Activated CD8-positive, alpha-beta memory T cell treated with anti-CD3 and anti-CD28 coated beads for 48 hours (primary cell): ENCODE data around the gene IRX5.
A peak's percentile ranks its signal among the peaks of the same experiment; 100 is the strongest.

Experiments
- DNase-seq, 3 experiments: peaks; one replicate each; pipeline ENCODE4 v3.0.0-alpha.2; 2020; ENCODE audit warnings: low read depth in 2 of 3, low spot score in 2 of 3

The IRX5 gene

DNA sequence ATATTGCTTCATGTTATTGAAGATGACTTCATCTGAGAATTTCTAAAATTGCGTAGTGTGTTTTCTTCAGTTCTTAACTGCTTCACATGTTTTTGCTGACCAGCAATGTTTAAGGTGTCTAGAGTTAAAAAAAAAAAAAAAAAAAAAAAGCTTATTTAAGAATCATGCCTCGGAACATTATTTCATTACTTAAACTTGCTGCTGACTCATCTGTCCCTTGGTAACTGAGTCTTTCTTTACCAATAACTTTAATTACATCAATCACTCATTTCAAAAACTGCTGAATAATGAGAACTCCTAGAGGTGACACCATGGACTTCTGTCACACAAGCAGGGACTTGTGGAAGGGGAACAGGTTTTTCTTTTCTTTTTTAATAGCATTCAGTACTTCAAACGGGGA, 16.2 kb downstream of the IRX5 start:
- DNase-seq = no peak

GRCh38 chr16:54947616-54948015, 17.0 kb downstream of the IRX5 start:
- no peak for DNase-seq

DNA sequence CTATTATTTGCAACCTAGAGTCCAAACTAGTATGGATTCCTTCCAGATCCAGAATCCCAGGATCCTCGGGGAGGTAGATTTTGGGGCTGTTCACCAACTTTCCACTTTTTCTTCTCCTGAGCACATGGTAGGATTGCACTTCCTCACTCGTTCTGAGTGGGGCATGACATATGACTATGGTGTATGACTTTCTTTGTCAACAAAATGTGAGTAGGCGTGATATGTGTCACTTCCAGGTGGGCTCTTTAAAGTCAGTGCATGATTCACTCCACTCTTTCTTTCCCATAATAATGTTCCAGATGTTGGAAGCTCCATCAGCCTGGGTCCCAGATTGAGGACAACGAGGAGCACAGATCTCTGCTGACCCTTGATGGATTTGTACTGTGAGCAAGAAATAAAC, 21.5 kb downstream of the IRX5 start:
- DNase-seq = no peak

- no peak for DNase-seq
Observed at GRCh38 chr16:54953461-54953860, 22.8 kb downstream of the IRX5 start.

DNA sequence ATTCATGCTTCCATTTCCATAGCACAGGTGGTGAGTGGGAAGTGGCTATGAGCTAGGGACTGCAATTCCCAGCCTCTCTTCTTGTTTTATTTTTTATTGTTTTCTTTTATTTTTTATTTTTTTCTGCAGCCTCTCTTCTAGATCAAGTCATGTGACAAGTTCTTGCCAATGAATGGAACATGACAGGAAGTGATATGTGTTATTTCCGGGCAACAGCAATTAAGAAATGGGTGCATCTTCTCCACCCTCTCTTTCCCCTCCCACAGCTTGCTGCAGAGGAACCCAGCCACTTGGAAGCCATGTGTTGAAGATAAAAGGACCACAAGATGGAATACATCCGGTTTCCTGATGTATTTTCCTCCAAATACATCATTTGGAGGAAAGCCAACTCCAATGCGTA, 23.6 kb downstream of the IRX5 start:
- DNase-seq = no peak

DNA sequence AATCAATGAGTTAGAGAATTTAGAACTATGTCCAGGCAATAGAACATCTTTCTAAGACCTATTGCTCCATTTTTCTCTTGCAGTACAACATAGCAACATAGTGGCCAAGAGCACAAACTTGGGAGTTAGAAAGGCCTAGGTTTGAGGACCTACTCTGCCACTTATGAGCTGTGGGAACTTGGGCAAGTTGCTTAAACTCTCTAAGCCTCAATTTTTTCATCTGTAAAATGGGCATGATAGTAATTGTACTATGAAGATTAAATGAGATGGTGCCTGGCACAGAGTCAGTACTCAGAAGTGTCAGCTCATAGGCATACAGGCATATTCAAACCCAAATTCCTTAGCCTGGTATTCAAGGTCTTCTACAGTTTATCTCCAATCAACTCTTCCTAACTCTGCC, 25.1 kb downstream of the IRX5 start:
- no peak for DNase-seq

- DNase-seq = peak in 1 of 3 experiments; percentile 18
Observed at GRCh38 chr16:54957403-54958166, 26.9 kb downstream of the IRX5 start.

GRCh38 chr16:54962045-54962444, 31.4 kb downstream of the IRX5 start:
- DNase-seq = no peak

GRCh38 chr16:54964239-54964638, 33.6 kb downstream of the IRX5 start:
- no peak for DNase-seq

DNA sequence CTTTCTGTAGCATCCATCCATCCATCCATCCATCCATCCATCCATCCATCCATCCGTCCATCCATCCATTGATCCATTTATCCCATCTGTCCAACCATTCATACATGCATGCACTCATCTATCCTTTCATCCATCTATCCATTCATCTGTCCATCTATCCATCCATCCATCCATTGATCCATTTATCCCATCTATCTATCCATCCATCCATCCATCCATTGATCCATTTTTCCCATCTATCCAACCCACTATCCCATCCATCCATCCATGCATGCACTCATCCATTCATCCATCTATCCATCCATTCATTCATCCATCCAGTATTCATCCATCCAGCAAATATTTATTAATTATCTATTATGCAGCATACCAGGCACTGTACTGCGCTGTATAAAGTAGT, 34.8 kb downstream of the IRX5 start:
- DNase-seq = no peak

DNA sequence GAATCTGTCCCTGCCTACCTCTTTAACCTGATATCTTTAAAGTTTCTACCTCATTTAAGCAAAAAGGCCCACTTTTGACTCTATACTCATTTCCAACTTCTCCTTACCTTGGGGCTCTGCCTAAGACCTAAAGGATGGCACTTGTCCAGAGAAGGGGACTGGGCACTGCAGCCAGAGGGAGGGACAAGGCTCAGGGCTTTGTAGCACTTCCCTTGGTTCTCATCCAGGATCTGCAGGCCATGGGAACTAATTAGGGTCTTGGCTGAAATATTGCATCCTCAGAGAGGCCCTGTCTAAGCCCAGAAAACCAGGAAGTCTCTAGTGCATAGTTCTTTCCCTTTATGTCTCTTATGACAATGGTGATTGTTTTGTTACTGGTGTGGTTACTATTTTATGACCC, 37.3 kb downstream of the IRX5 start:
- no peak for DNase-seq

DNA sequence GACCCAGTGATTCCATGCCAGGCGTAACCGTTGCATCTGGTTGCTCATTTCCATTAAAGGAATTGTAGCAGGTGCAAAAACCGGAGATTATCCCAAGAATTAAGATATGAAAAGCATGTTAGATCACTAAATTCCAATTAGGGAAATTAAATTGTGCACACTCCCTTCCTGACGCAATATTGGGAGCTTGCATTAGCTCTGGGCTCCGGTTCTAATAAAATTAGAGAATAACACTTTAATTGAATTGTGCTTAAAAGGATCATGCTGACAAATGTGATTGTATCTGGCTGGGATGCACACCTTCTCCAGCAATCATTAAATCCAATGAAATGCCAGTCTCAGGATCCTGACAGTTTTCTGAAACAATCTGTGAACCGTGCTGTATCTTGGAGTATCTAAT, 38.1 kb downstream of the IRX5 start:
- DNase-seq = no peak

- DNase-seq = no peak
Observed at GRCh38 chr16:54970016-54970415, 39.4 kb downstream of the IRX5 start.

DNA sequence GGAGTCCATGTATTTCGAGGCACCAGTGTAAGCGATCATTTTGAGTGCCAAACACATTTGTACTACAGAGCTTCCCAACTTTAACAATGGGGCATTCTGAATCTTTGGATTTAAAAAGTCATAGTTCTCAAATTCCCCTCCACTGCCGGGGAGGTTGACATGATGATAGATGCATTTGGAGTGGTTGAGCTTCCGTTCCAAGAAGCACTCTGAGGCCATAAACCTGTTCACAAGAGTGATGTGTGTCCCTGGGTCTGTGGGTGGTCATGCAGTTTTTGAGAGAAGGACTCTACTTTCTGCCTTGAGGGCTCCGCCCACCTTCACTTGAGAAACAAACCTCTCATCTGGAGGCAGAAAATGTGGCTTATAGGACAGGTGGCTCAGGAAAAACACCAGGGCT, 43.7 kb downstream of the IRX5 start:
- no peak for DNase-seq

GRCh38 chr16:54976651-54977200, 46.1 kb downstream of the IRX5 start:
- DNase-seq = no peak

DNA sequence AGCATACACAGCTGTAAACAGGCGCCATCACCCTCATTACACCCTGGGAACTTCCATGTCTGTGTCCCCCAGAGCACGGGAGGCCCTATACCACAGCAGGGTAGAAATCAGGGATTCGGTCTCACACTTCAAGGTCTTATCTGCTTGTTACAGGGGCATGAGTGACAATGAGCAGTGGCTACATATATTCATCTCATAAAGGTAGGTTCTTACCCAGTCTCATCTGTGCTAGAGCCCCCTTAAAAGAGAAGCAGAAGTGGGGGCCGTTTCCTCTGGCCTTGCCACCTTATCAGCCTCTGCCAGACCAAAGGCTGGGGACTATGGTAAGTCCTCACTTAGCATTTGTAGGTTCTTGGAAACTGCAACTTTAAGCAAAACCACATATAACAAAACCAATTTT, 46.5 kb downstream of the IRX5 start:
- DNase-seq = no peak

GRCh38 chr16:54980821-54981220, 50.2 kb downstream of the IRX5 start:
- no peak for DNase-seq
